Measurements from ENCODE around the gene WDR81. TPM values are rescaled to one million over a fixed set of nuclear protein-coding genes. Genes with fewer than 3 reads are reported as not detected.
A peak's percentile ranks its signal among the peaks of the same experiment; 100 is the strongest.
"Not testable (repeated sequence)": the region's sequence is repeated elsewhere in the genome, so short reads cannot be mapped to it uniquely, and the experiment has no call there.

WDR81 gene
- total RNA-seq, 2 experiments from 2014 or later, result 6.9 to 8.6 TPM

DNA sequence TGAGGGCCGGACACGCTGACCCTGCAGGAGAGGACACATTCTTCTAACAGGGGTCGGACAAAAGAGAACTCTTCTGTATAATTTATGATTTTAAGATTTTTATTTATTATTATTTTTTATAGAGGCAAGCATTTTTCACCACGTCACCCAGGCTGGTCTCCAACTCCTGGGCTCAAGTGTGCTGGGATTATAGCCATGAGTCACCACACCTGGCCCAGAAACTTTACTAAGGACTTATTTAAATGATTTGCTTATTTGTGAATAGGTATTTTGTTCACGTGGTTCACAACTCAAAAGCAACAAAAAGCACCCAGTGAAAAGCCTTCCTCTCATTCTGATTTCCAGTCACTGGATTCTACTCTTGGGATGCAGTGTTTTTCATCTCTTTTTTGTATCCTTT, 35.0 kb downstream of the WDR81 start:
- no peak overlapping the region for H3K4me3 Mint-ChIP-seq
- H3K27me3 Mint-ChIP-seq, result no peaks in the 10 kb centered on the region
- no peaks in the 10 kb centered on the region for H3K9me3 Mint-ChIP-seq (ENCODE audit: low read depth)
- no peak overlapping the region for H3K27ac Mint-ChIP-seq
- DNase-seq (no peak), ATAC-seq (no peak)
- H3K4me1 Mint-ChIP-seq, result peaks cover 30% of the 10 kb centered on the region
- intact Hi-C loops (cut with DNase I, micrococcal nuclease), result no loop called here
- CTCF ChIA-PET, result no interaction called here
- POLR2A ChIA-PET, result no interaction called here
- no peaks in the 10 kb centered on the region for H3K36me3 Mint-ChIP-seq (ENCODE audit: low read depth)

- H3K27ac Mint-ChIP-seq, result no peak overlapping the region
- H3K9me3 Mint-ChIP-seq (ENCODE audit: low read depth), result no peaks in the 10 kb centered on the region
- CTCF ChIA-PET, result interaction anchor here (0.8 to 1.1 kb wide), 2 partner anchors 43 to 147 kb away, joined by 3 to 5 read pairs; no protein-coding TSS in a partner anchor
- no peak for DNase-seq
- no peak for ATAC-seq
- intact Hi-C loops (cut with DNase I, micrococcal nuclease), result loop anchor here in 1 of 2 experiments (5.0 kb wide), 1 partner anchor 40 kb away; the partner anchor contains the start of gene WDR81
- H3K27me3 Mint-ChIP-seq, result no peaks in the 10 kb centered on the region
- no peaks in the 10 kb centered on the region for H3K36me3 Mint-ChIP-seq (ENCODE audit: low read depth)
- H3K4me3 Mint-ChIP-seq, result no peak overlapping the region
- peaks cover 33% of the 10 kb centered on the region for H3K4me1 Mint-ChIP-seq
- POLR2A ChIA-PET, result interaction anchor here (1.0 kb wide), 1 partner anchor 13 kb away, joined by 3 read pairs; no protein-coding TSS in a partner anchor
These were observed 37.9 kb downstream of the WDR81 start for GRCh38 chr17:1762233-1762900.

GRCh38 chr17:1762901-1763898, 38.7 kb downstream of the WDR81 start:
- CTCF ChIA-PET, result interaction anchor here (0.6 to 1.8 kb wide), 4 partner anchors 42 to 108 kb away, joined by 3 to 6 read pairs (median 3); no protein-coding TSS in a partner anchor
- intact Hi-C loops (cut with DNase I, micrococcal nuclease), result loop anchor here in 1 of 2 experiments (5.0 kb wide), 1 partner anchor 41 kb away; the partner anchor contains the start of gene WDR81
- no peaks in the 10 kb centered on the region for H3K27me3 Mint-ChIP-seq
- no peaks in the 10 kb centered on the region for H3K36me3 Mint-ChIP-seq (ENCODE audit: low read depth)
- H3K27ac Mint-ChIP-seq, result peak overlapping the region; percentile 78
- peak; percentile 28 for DNase-seq
- no peak overlapping the region for H3K4me3 Mint-ChIP-seq
- H3K9me3 Mint-ChIP-seq (ENCODE audit: low read depth), result no peaks in the 10 kb centered on the region
- H3K4me1 Mint-ChIP-seq, result peaks cover 36% of the 10 kb centered on the region
- POLR2A ChIA-PET, result interaction anchor here (1.0 kb wide), 1 partner anchor 13 kb away, joined by 3 read pairs; no protein-coding TSS in a partner anchor
- ATAC-seq, result peak; percentile 52

DNA sequence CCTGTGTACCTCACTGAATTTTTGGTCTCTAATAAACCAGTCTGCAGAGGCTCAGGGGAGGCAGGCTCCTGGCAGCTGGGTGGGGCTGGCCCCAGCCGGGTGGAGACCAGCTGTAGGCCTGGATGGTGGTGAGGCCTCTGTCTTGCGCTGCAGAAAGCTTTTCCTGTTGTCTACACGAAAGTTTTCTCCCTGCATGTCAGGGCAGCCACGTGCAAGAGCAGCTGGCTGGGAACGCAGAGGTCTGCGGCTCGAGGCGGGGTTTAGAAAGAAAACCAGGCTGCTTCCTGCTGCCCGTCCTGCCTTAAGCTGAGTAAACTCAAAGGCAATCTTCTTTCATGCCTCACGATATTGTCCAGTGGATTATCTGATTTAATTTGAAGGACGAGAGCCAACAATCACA, 39.8 kb downstream of the WDR81 start:
- intact Hi-C loops (cut with DNase I, micrococcal nuclease), result loop anchor here in 1 of 2 experiments (5.0 kb wide), 1 partner anchor 42 kb away; the partner anchor contains the start of gene WDR81
- Mint-ChIP-seq H3K9me3 (ENCODE audit: low read depth) (no peaks in the 10 kb centered on the region), H3K4me3 (peak overlapping the region; percentile 5), H3K36me3 (ENCODE audit: low read depth) (no peaks in the 10 kb centered on the region), H3K4me1 (peaks cover 36% of the 10 kb centered on the region), H3K27me3 (no peaks in the 10 kb centered on the region), H3K27ac (peak overlapping the region; percentile 78)
- POLR2A ChIA-PET, result interaction anchor here (0.6 to 0.7 kb wide), 4 partner anchors 9 to 141 kb away, joined by 3 to 4 read pairs (median 3); no protein-coding TSS in a partner anchor
- CTCF ChIA-PET, result interaction anchor here (1.2 to 2.7 kb wide), 3 partner anchors 9 to 48 kb away, joined by 4 to 9 read pairs (median 6); no protein-coding TSS in a partner anchor
- peak; percentile 65 for DNase-seq
- peak; percentile 75 for ATAC-seq

DNA sequence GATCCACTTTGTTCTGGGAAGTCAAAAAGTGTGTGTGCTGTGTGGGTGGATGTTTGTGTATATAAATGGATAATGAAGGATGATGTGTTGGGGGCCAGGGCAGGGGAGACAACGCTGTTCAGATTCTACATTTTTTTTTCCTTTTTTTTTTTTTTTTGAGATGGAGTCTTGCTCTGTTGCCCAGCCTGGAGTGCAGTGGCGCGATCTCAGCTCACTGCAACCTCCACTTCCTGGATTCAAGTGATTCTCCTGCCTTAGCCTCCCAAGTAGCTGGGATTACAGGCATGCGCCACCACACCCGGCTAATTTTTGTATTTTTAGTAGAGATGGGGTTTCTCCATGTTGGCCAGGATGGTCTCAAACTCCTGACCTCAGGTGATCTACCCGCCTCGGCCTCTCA, 40.2 kb downstream of the WDR81 start:
- not testable (repeated sequence) for H3K9me3 Mint-ChIP-seq (ENCODE audit: low read depth); DNase-seq; H3K36me3 Mint-ChIP-seq (ENCODE audit: low read depth); H3K27me3 Mint-ChIP-seq; ATAC-seq; H3K4me3 Mint-ChIP-seq
- POLR2A ChIA-PET, result interaction anchor here (0.6 to 0.7 kb wide), 2 partner anchors 141 to 450 kb away, joined by 3 to 6 read pairs; no protein-coding TSS in a partner anchor
- CTCF ChIA-PET, result interaction anchor here (1.2 to 2.7 kb wide), 3 partner anchors 9 to 48 kb away, joined by 4 to 9 read pairs (median 6); no protein-coding TSS in a partner anchor
- Mint-ChIP-seq H3K4me1 (peaks cover 41% of the 10 kb centered on the region), H3K27ac (peak overlapping the region; percentile 78)
- intact Hi-C loops (cut with DNase I, micrococcal nuclease), result loop anchor here in 1 of 2 experiments (5.0 kb wide), 1 partner anchor 42 kb away; the partner anchor contains the start of gene WDR81

DNA sequence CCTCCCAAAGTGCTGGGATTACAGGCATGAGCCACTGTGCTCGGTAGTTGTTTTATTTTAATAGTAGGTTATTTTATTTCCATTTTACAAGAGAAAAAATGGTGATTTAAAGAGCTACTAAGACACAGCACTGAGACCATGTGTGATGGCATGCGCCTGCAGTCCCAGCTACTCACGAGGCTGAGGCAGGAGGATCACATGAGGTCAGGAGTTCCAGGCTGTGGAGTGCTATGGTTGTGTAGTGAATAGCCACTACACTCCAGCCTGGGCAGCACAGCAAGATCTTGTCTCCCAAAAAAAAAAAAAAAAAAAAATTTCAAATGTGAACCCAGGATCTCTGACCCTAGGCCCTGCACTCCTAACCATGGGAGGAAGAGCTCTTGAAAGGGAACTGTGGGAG, 41.1 kb downstream of the WDR81 start:
- intact Hi-C loops (cut with DNase I, micrococcal nuclease), result no loop called here
- Mint-ChIP-seq H3K9me3 (ENCODE audit: low read depth) (no peaks in the 10 kb centered on the region), H3K4me1 (peaks cover 46% of the 10 kb centered on the region), H3K27ac (no peak overlapping the region), H3K27me3 (no peaks in the 10 kb centered on the region), H3K4me3 (no peak overlapping the region), H3K36me3 (ENCODE audit: low read depth) (no peaks in the 10 kb centered on the region)
- ChIA-PET CTCF (interaction anchor here (1.0 to 2.7 kb wide), 2 partner anchors 9 to 44 kb away, joined by 3 to 9 read pairs; no protein-coding TSS in a partner anchor), POLR2A (interaction anchor here (0.9 kb wide), 1 partner anchor 15 kb away, joined by 3 read pairs; no protein-coding TSS in a partner anchor)
- DNase-seq (no peak), ATAC-seq (no peak)

DNA sequence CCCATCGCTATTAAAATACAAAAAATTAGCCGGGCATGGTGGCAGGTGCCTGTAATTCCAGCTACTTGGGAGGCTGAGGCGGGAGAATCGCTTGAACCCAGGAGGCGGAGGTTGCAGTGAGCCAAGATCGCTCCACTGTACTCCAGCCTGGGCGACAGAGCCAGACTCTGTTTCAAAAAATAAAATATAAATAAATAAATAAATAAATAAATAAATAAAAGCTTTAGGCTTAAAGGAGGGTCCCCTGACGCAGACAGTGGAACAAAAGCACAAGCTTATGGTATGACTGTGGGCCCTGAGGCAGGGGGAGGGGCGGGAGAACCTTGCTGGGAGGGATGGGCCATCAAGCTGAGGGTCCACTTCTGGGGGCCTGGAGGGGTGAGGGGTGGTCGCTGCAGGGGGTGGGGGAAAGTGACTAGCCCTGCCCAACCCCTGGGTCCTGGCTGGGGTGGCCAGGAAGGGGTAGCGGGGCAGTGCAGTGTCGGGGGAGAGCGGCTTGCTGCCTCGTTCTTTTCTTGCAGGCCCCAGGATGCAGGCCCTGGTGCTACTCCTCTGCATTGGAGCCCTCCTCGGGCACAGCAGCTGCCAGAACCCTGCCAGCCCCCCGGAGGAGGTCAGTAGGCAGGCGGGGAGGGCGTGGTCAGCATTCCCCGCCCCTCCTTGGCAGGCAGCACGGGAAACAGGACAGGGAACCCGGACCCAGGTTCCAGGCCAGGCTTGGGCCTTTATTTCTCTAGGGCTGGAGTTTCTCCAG, 42.1 kb downstream of the WDR81 start:
- Mint-ChIP-seq H3K9me3 (ENCODE audit: low read depth) (no peaks in the 10 kb centered on the region), H3K27me3 (no peaks in the 10 kb centered on the region), H3K27ac (no peak overlapping the region), H3K4me3 (no peak overlapping the region), H3K4me1 (peaks cover 44% of the 10 kb centered on the region), H3K36me3 (ENCODE audit: low read depth) (no peaks in the 10 kb centered on the region)
- ATAC-seq (no peak), DNase-seq (no peak)
- ChIA-PET POLR2A (interaction anchor here (0.9 kb wide), 1 partner anchor 14 kb away, joined by 3 read pairs; no protein-coding TSS in a partner anchor), CTCF (interaction anchor here (0.5 to 2.7 kb wide), 4 partner anchors 8 to 86 kb away, joined by 3 to 9 read pairs (median 3); no protein-coding TSS in a partner anchor)
- intact Hi-C loops (cut with DNase I, micrococcal nuclease), result no loop called here

DNA sequence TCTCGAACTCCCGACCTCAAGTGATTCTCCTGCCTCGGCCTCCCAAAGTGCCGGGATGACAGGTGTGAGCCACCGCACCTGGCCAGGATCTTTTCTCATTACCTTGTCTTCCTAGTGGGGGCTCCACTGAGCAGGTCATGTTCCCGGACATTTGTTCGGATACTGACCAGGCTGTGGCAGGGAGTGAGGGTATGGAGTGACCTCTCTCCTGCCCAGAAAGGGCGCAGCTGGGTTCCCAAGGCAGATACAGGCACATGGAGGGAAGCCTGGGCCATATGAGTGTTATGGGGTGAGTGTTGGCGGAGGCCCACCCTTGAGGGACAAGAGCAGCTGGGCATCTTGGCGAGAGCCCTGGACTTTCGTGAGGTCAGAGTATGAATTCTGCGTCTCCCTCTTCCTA, 42.9 kb downstream of the WDR81 start:
- H3K4me1 Mint-ChIP-seq, result peaks cover 36% of the 10 kb centered on the region
- no peaks in the 10 kb centered on the region for H3K36me3 Mint-ChIP-seq (ENCODE audit: low read depth)
- H3K27ac Mint-ChIP-seq, result no peak overlapping the region
- no peak for ATAC-seq
- no peak overlapping the region for H3K4me3 Mint-ChIP-seq
- H3K27me3 Mint-ChIP-seq, result no peaks in the 10 kb centered on the region
- intact Hi-C loops (cut with DNase I, micrococcal nuclease), result no loop called here
- CTCF ChIA-PET, result no interaction called here
- POLR2A ChIA-PET, result no interaction called here
- no peak for DNase-seq
- no peaks in the 10 kb centered on the region for H3K9me3 Mint-ChIP-seq (ENCODE audit: low read depth)

DNA sequence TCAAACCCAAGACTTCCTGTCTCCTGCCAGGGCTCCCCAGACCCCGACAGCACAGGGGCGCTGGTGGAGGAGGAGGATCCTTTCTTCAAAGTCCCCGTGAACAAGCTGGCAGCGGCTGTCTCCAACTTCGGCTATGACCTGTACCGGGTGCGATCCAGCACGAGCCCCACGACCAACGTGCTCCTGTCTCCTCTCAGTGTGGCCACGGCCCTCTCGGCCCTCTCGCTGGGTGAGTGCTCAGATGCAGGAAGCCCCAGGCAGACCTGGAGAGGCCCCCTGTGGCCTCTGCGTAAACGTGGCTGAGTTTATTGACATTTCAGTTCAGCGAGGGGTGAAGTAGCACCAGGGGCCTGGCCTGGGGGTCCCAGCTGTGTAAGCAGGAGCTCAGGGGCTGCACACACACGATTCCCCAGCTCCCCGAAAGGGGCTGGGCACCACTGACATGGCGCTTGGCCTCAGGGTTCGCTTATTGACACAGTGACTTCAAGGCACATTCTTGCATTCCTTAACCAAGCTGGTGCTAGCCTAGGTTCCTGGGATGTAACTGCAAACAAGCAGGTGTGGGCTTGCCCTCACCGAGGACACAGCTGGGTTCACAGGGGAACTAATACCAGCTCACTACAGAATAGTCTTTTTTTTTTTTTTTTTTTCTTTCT, 45.4 kb downstream of the WDR81 start:
- intact Hi-C loops (cut with DNase I, micrococcal nuclease), result no loop called here
- DNase-seq (peak; percentile 27), ATAC-seq (peak; percentile 53)
- H3K27ac Mint-ChIP-seq, result peak overlapping the region; percentile 19
- no peaks in the 10 kb centered on the region for H3K9me3 Mint-ChIP-seq (ENCODE audit: low read depth)
- peaks cover 1% of the 10 kb centered on the region for H3K36me3 Mint-ChIP-seq (ENCODE audit: low read depth)
- peak overlapping the region; percentile 8 for H3K4me3 Mint-ChIP-seq
- H3K4me1 Mint-ChIP-seq, result peaks cover 16% of the 10 kb centered on the region
- ChIA-PET POLR2A (interaction anchor here (0.5 to 1.1 kb wide), 3 partner anchors 16 to 122 kb away, joined by 3 to 5 read pairs (median 5); no protein-coding TSS in a partner anchor), CTCF (interaction anchor here (0.6 to 1.5 kb wide), 3 partner anchors 9 to 578 kb away, joined by 3 to 5 read pairs (median 4); no protein-coding TSS in a partner anchor)
- no peaks in the 10 kb centered on the region for H3K27me3 Mint-ChIP-seq

All from activated CD4-positive, alpha-beta T cell treated with anti-CD3 and anti-CD28 coated beads for 36 hours (primary cell).